Measurements from ENCODE around the gene REG3A. TPM values are rescaled to one million over a fixed set of nuclear protein-coding genes. Genes with fewer than 3 reads are reported as not detected.

Gene REG3A
- total RNA-seq, 1 experiment from 2014 or later = not detected

GRCh38 chr2:79114797-79115494 is 44.6 kb downstream of the REG3A start:
- H2BK20ac ChIP-seq (ENCODE audit: low read depth, low read length, poor library complexity, severe bottlenecking) = no peak overlapping the region
- H3K4ac ChIP-seq (ENCODE audit: low read depth, low read length) = no peak overlapping the region
- H3K4me1 ChIP-seq (ENCODE audit: insufficient read depth, low read length) = no peaks in the 10 kb centered on the region
- no peak overlapping the region for H3K27ac ChIP-seq (ENCODE audit: insufficient read length, low read depth, low read length)
- no peak overlapping the region for H3K9ac ChIP-seq (ENCODE audit: extremely low read depth, insufficient read length, low read length)
- no peak overlapping the region for H3K23ac ChIP-seq (ENCODE audit: insufficient read length, low read depth, low read length)
- H3K56ac ChIP-seq (ENCODE audit: insufficient read length, low read depth, low read length) = no peak overlapping the region
- no peaks in the 10 kb centered on the region for H3K27me3 ChIP-seq (ENCODE audit: insufficient read depth, low read length)
- no peak overlapping the region for H2AK5ac ChIP-seq (ENCODE audit: insufficient read length, low read length)
- no peak overlapping the region for H4K5ac ChIP-seq (ENCODE audit: insufficient read length, low read depth, low read length)
- H3K4me1 Mint-ChIP-seq = no peaks in the 10 kb centered on the region
- H2BK120ac ChIP-seq (ENCODE audit: low read depth, low read length, poor library complexity, severe bottlenecking) = no peak overlapping the region
- H3K79me2 ChIP-seq (ENCODE audit: insufficient read depth, low read length) = no peaks in the 10 kb centered on the region
- H3K27ac Mint-ChIP-seq = peak overlapping the region in 1 of 3 experiments; percentile 19; a peak in 2 of 7 replicates
- H3K36me3 Mint-ChIP-seq (ENCODE audit: insufficient read depth in 1 of 3, low read depth in 3 of 3) = no peaks in the 10 kb centered on the region; a peak in 1 of 7 replicates
- no peak overlapping the region for H2AFZ ChIP-seq (ENCODE audit: low read length)
- H4K91ac ChIP-seq (ENCODE audit: insufficient read length, low read depth, low read length) = no peak overlapping the region
- H2BK12ac ChIP-seq (ENCODE audit: insufficient read length, low read depth, low read length) = no peak overlapping the region
- TF ChIP-seq CTCF (conservative IDR thresholded peaks at IDR 0.05) = no peak
- H3K4me3 Mint-ChIP-seq = no peak overlapping the region
- no peak overlapping the region for H3K14ac ChIP-seq (ENCODE audit: insufficient read depth, low read length)
- H4K8ac ChIP-seq (replicated peaks; ENCODE audit: insufficient read length, low read depth, low read length) = no peak overlapping the region
- no peak overlapping the region for H3T11ph ChIP-seq (ENCODE audit: low read length)
- H3K79me1 ChIP-seq (ENCODE audit: insufficient read depth, low read depth, low read length, poor library complexity, severe bottlenecking) = no peaks in the 10 kb centered on the region
- H2BK5ac ChIP-seq (ENCODE audit: insufficient read length, low read length) = no peak overlapping the region
- DNase-seq = no peak
- no peak overlapping the region for H2BK15ac ChIP-seq (ENCODE audit: low read depth, low read length)
- no peak overlapping the region for H3K4me2 ChIP-seq (ENCODE audit: insufficient read depth, insufficient read length, low read length)
- no peaks in the 10 kb centered on the region for H3K23me2 ChIP-seq (ENCODE audit: insufficient read length, low read depth, low read length, poor library complexity, severe bottlenecking)
- H3K27me3 Mint-ChIP-seq (ENCODE audit: low read depth) = no peaks in the 10 kb centered on the region; the same call in 1 of the 2 replicates
- H3K9me3 Mint-ChIP-seq = peaks cover 0 to 4% of the 10 kb centered on the region in 2 experiments; a peak in 2 of 5 replicates
- H3K9me3 ChIP-seq (ENCODE audit: control insufficient read depth, low read depth, low read length) = no peaks in the 10 kb centered on the region
- H4K20me1 ChIP-seq (ENCODE audit: control insufficient read depth, insufficient read depth, insufficient read length) = no peaks in the 10 kb centered on the region
- WGBS (ENCODE audit: extremely low coverage, insufficient read length, low lambda C conversion rate) = no CpG with 5 or more reads among the region's 3 CpGs
- no peak overlapping the region for H3K18ac ChIP-seq (ENCODE audit: insufficient read length, low read depth, low read length)

All from H9 (cell line).